ENCODE results near the gene OLFML2B. TPM values are rescaled to one million over a fixed set of nuclear protein-coding genes. Genes with fewer than 3 reads are reported as not detected.

OLFML2B gene
- total and polyA plus RNA-seq, 2 of the 4 experiments (the other 2 are of a cell fraction): 0.36 to 0.74 TPM

- dilution Hi-C loops (cut with HindIII; ENCODE audit: low sequenced_read_pairs, unreplicated experiment): no loop called here
- no peak overlapping the region for H2BK120ac ChIP-seq (ENCODE audit: low read depth, low read length)
- H3K79me1 ChIP-seq (ENCODE audit: low read depth in 1 of 2, low read length in 2 of 2): no peaks in the 10 kb centered on the region
- H3K56ac ChIP-seq (ENCODE audit: extremely low read depth, insufficient read depth, low read length): no peak overlapping the region
- H4K8ac ChIP-seq (ENCODE audit: low read depth in 2 of 2, low read length in 2 of 2): no peak overlapping the region
- no peaks in the 10 kb centered on the region for H4K20me1 ChIP-seq (ENCODE audit: insufficient read depth, low read length)
- no CpG with 5 or more reads among the region's 11 CpGs for WGBS, 2 experiments (ENCODE audit: extremely low coverage in 2 of 2, insufficient read length in 1 of 2)
- no TSS peak for BruUV-seq (replicated peaks)
- H3K27me3 ChIP-seq (ENCODE audit: control insufficient read depth, insufficient read depth, low read length): peaks cover 4% of the 10 kb centered on the region
- no peak overlapping the region for H3K18ac ChIP-seq (ENCODE audit: low read depth, low read length)
- no peak overlapping the region for H4K5ac ChIP-seq (ENCODE audit: low read depth, low read length)
- H3K9me3 ChIP-seq (ENCODE audit: control insufficient read depth, insufficient read depth, low read length): no peaks in the 10 kb centered on the region; the same call in 1 of the 2 replicates
- H2BK5ac ChIP-seq (ENCODE audit: low read depth, low read length, poor library complexity, severe bottlenecking): no peak overlapping the region
- H4K91ac ChIP-seq (ENCODE audit: insufficient read depth, low read depth, low read length): no peak overlapping the region
- no peak overlapping the region for H3K14ac ChIP-seq (replicated peaks; ENCODE audit: low read depth, low read length)
- ATAC-seq (ENCODE audit: low read depth): no peak
- intact Hi-C loops (cut with micrococcal nuclease): no loop called here
- in situ Hi-C loops (cut with MboI; ENCODE audit: low sequenced_read_pairs): no loop called here
- H3K9ac ChIP-seq (ENCODE audit: low read depth, low read length): no peak overlapping the region
- no peak overlapping the region for H2AK9ac ChIP-seq (replicated peaks; ENCODE audit: low read depth, low read length, poor library complexity)
- no peak overlapping the region for H3K4ac ChIP-seq (ENCODE audit: low read depth, low read length)
- H2BK15ac ChIP-seq (ENCODE audit: low read depth, low read length): no peak overlapping the region
- no peak overlapping the region for H3K27ac ChIP-seq (ENCODE audit: insufficient read depth, low read length)
- ChIA-PET POLR2A (ENCODE audit: unreplicated experiment) (no interaction called here), CTCF (no interaction called here)
- no peaks in the 10 kb centered on the region for H3K9me1 ChIP-seq (ENCODE audit: insufficient read depth, low read length)
- TF ChIP-seq ELK1 (IDR thresholded peaks at IDR 0.05; ENCODE audit: borderline replicate concordance, low read depth, low read length) (no peak), RCOR1 (IDR thresholded peaks at IDR 0.05; ENCODE audit: insufficient replicate concordance, low read length) (no peak), POLR2A (IDR thresholded peaks at IDR 0.05; ENCODE audit: low read depth, low read length) (no peak), CEBPB (IDR thresholded peaks at IDR 0.05; ENCODE audit: low read depth, low read length) (no peak), NFE2L2 (IDR thresholded peaks at IDR 0.05; ENCODE audit: low read depth, low read length) (no peak), CTCF (conservative IDR thresholded peaks at IDR 0.05; ENCODE audit: low read depth, low read length) (no peak), USF2 (IDR thresholded peaks at IDR 0.05; ENCODE audit: low read depth, low read length) (no peak), MAFK (IDR thresholded peaks at IDR 0.05; ENCODE audit: low read depth, low read length) (no peak), RAD21 (IDR thresholded peaks at IDR 0.05; ENCODE audit: low read length) (no peak), RFX5 (IDR thresholded peaks at IDR 0.05; ENCODE audit: low read depth, low read length) (no peak), MAZ (IDR thresholded peaks at IDR 0.05; ENCODE audit: borderline replicate concordance, low read depth, low read length) (no peak), FOS (IDR thresholded peaks at IDR 0.05; ENCODE audit: low read depth, low read length) (no peak), BHLHE40 (IDR thresholded peaks at IDR 0.05; ENCODE audit: low read depth, low read length) (no peak), SMC3 (IDR thresholded peaks at IDR 0.05; ENCODE audit: low read depth, low read length) (no peak)
- no peak overlapping the region for H2AK5ac ChIP-seq (ENCODE audit: low read depth, low read length)
- no peak overlapping the region for H3K4me2 ChIP-seq (ENCODE audit: low read depth, low read length)
- no peaks in the 10 kb centered on the region for H3K4me1 ChIP-seq (ENCODE audit: control insufficient read depth, insufficient read depth, low read length)
- H2AFZ ChIP-seq (replicated peaks; ENCODE audit: low read length, poor library complexity): no peak overlapping the region
- no peaks in the 10 kb centered on the region for H3K36me3 ChIP-seq (ENCODE audit: control insufficient read depth, insufficient read depth, low read length)
- H3K4me3 ChIP-seq (ENCODE audit: insufficient read depth, low read depth, low read length): no peak overlapping the region
- no peak overlapping the region for H2BK20ac ChIP-seq (ENCODE audit: low read depth, low read length)
- DNase-seq: no peak
- H3K23ac ChIP-seq (ENCODE audit: low read depth, low read length): no peak overlapping the region
Observed at GRCh38 chr1:161981735-161982506, 41.7 kb downstream of the OLFML2B start.

Data from IMR-90 (cell line).